HG02588 (cell line): ENCODE measurements around the gene AFAP1L2.

Experiments used
- ATAC-seq: cut with Tn5 transposase; IDR thresholded peaks from one replicate; pipeline ENCODE4 v1.9.1; 2021; ENCODE audit warnings: mild to moderate bottlenecking, moderate library complexity; ENCODE audit not compliant: unreplicated experiment

AFAP1L2 gene

DNA sequence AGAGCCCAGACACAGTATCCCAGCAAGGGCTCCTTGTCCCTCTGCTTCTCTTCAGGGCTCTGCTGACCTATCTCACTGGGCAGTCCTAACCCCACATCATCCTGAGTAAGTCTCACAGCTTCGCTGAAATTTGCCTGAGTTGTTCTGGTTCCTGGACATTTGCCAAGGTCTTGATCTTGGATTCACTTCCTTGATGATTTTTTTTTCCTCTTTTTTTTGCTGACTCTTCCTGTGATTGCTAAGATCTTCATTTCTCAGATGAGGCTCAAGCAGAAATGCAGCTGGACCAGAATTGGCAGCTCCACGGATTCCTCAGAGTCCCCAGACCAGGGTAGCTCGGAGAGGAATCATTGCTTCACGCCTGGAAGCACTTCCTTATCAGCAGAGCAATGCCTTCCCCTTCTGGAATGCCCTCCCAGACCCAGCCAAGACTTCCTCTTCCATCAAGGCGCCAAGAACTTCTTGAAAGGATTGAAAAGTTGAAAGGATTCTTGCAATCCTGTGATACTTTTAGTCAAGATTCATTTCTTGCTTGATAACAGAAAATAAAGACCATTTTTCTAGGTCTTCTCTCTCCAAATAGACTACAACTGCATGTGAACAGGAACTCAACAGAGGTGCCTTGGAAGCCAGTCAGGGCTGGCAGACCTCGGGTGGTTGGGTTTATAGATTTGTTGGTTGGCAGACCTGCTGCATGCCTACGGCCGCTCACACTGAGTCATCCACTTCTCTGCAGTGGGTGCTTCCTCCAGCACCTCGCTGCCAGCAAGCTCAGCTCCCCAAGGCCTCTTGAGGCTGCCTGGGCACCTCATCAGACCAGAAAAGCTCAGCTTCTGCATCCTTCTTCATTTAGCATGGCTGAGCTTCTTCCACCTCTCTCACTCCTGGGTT lies 8.8 kb upstream of the AFAP1L2 start:
- ATAC-seq = no peak

DNA sequence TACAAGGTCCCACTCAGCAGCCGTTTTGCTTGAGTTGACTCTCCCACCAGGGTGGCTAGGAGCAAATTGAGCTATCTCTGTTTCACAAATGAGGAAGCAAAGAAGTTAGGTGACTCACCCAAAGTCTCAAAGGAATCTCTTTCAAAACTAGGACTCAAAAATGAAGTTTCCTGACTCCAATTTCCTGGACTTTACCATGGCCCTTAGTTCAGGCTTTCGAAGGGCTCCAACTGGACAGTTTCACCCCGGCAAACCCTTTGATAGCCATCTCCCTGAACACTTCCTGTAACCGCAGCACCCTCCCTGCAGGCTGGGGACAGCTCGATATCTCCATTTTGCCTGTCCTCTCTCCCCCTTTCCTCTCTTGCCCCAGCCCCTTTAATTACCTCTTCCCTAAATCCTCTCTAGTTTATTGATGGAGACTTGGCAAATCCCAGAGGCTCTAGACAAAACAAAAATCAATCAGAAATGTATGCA lies 4.7 kb upstream of the AFAP1L2 start:
- no peak for ATAC-seq

- no peak for ATAC-seq
These were observed 4.0 kb upstream of the AFAP1L2 start for GRCh38 chr10:114408112-114408967.

- no peak for ATAC-seq
These were observed 2.2 kb upstream of the AFAP1L2 start for GRCh38 chr10:114406455-114406854.

- ATAC-seq = no peak
These were observed 679 bp upstream of the AFAP1L2 start for GRCh38 chr10:114405011-114405350.

DNA sequence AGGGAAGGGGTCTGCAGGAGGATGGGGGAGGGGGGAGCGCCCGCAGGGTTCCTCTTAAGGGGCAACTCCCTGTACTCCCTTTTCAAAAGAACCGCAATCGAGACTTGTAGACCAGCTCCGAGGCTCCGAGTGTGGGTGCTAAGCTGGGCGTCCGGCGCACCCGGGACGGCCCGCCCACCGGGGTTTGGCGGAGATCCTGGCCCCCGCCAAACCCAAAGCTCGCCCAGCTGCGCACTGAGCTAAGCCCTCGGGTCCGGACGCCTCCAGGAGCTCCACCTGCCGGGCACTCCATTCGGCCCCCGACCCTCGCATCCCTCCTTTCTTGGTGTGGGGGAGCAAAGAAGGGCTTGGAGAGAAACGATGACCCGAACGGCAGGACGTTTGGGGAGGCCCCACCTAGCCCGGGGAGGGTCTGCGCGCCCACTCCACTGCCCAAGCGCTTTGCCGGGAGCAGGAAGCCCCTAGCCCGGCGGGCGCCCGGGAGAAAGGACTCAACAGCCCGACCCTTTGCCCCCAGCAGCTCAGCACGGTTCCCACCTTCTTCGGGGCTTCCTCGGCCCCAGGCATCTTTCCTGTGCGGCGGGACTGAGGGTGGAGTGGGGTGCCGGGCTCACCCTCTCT lies 651 bp downstream of the AFAP1L2 start:
- no peak for ATAC-seq

DNA sequence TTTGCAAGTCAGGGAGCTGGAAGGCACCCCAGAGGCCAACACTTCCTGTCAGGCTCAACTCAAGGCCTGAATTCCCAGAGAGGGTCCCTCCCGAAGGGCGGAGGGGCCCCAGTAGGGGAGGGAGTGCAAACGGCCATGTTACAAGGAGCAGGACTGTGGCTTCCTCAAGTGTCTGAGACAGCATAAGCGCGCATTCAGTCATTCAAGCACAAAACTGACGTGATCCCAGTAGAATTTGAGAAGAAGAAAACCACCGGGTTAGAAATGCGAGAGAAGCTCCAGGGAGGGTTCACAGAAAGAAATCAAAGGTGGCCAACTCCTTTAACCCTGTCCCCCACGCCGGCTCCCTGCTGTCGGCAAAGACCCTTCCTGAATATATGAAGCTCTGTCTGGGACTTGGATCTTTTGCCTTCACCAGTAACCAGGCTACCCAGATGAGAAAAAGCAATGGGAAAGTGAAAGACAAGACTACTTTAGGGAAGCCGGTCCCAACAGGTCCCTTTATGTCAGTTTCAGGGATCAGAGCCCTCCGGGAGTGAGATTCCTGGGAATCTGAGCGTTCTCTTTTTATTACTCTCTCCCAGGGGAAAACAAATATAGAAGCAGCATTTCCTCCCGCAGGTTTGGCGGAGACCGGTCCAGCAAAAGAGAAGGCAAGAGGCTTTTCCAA lies 1.3 kb downstream of the AFAP1L2 start:
- no peak for ATAC-seq

DNA sequence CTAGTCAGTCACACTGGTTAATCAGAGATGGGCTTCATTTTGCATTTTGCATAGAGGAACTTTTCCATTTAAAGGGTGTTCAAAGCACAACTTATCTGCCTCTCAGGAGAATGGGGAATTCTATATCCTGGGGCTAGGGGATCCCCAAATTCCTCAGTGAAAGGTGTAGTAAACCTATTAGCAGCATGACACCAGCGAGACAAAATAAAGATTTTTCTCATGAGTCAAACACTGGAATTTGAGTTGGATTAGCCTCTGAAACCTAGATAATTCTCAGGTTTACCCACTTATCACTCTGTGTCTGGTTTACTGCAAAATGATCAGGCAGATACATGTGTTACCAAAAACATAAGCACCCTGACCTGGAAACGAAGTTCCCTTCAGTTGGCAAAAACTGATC lies 2.1 kb downstream of the AFAP1L2 start:
- no peak for ATAC-seq

DNA sequence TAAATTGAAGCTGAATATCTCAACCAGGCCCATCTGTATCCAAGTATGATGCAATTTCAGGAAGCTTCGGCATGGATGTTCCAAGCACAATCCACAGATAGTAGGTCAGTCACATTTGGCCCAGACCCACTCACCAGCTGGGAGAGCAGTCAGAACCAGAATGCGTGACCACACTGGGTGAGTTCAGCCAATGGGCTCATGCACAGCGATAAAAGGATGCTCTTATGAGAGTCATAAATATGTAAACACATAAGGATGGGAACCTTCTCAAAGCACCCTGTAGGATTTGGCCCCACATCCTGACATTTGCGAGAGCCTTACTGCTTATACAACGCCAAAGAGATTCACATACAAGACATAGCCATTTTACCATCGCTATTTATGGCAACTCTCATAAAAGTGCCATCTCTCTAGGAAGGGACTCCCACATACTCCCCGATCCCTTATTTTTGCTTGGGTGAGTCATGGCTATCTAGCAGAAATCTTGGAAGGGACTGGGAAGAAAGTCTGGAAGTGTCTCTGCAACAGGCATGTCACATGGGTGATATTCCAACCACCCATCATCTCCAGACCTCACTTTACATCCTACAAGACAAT lies 3.0 kb downstream of the AFAP1L2 start:
- no peak for ATAC-seq

GRCh38 chr10:114400091-114400490 lies 4.2 kb downstream of the AFAP1L2 start:
- no peak for ATAC-seq

- ATAC-seq = no peak
These were observed 4.7 kb downstream of the AFAP1L2 start for GRCh38 chr10:114399576-114399975.

- ATAC-seq = no peak
These were observed 5.5 kb downstream of the AFAP1L2 start for GRCh38 chr10:114398587-114399331.

- no peak for ATAC-seq
These were observed 6.6 kb downstream of the AFAP1L2 start for GRCh38 chr10:114397651-114398145.

- ATAC-seq = no peak
These were observed 7.8 kb downstream of the AFAP1L2 start for GRCh38 chr10:114396464-114396863.

GRCh38 chr10:114395366-114396022 lies 8.8 kb downstream of the AFAP1L2 start:
- ATAC-seq = peak; percentile 61

DNA sequence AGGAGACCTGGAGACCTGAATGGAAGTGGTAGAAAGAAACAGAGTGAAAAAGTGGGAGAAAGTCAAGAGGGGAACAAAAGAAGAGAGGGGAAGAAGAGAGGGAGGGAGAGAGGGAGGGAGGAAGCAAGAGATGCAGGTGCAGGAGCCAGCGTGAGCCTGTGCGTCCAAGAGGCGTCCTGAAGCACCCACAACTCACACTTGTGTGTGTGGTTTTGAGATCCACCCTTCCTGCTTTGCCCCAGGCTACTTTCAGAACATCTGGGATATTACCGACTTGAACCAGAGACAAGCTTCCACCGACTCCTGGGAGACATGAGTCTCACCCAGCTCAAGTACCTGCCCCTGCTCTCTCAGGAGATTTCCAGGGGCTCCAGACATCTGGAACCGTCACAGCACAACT lies 9.8 kb downstream of the AFAP1L2 start:
- no peak for ATAC-seq

- no peak for ATAC-seq
These were observed 10.4 kb downstream of the AFAP1L2 start for GRCh38 chr10:114393886-114394285.

DNA sequence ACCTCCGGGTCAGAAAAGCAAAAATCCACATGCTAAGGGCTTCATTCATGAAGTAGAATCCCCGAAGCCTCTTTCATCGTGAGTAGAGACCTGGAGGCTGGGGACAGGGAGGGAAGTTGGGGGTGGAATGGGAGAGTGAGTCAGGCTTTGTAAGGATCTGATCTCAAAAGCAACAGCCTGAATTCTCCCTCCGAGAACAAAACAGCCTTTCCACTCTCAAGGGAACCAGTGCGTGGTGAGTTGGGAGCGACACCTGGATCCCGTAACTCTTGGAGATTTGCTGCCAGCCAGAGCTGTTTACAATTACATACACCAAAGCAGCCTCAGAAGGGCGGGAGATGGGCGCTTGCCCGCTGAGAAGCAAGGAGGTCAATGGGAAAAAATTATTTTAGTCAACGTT lies 10.8 kb downstream of the AFAP1L2 start:
- ATAC-seq = no peak
